Uterus (tissue), 4 donors: ENCODE measurements around the gene H2AZ2. TPM values are rescaled to one million over a fixed set of nuclear protein-coding genes. Genes with fewer than 3 reads are reported as not detected.

Experiments
- DNase-seq, 2 donors: peaks; one replicate each; pipeline ENCODE4 v3.0.0-alpha.2; 2019 to 2020
- H3K27ac ChIP-seq, 2 donors: fragments of 200-600 bp; sonication (generic); 1 replicate in 1 of 2; 2 replicates in 1 of 2; pipeline ENCODE4 v1.5.1; 2016 to 2018
- H3K27me3 ChIP-seq, 2 donors: fragments of 200-600 bp; sonication (generic); one replicate each; pipeline ENCODE4 v1.5.1; 2018 to 2019; ENCODE audit warnings: control low read depth in 1 of 2
- H3K36me3 ChIP-seq, 2 donors: fragments of 200-600 bp; sonication (generic); one replicate each; pipeline ENCODE4 v1.5.1; 2019; ENCODE audit warnings: control low read depth in 1 of 2
- H3K4me1 ChIP-seq, 2 donors: fragments of 200-600 bp; sonication (generic); one replicate each; pipeline ENCODE4 v1.5.1; 2018 to 2019; ENCODE audit warnings: control low read depth in 1 of 2
- H3K4me3 ChIP-seq, 2 donors: fragments of 200-600 bp; sonication (generic); 1 replicate in 1 of 2; 2 replicates in 1 of 2; pipeline ENCODE4 v1.5.1; 2018 to 2019; ENCODE audit warnings: mild to moderate bottlenecking in 1 of 2
- H3K9me3 ChIP-seq, 2 donors: fragments of 200-600 bp; sonication (generic); one replicate each; pipeline ENCODE4 v1.5.1; 2019; ENCODE audit warnings: control low read depth in 1 of 2
- POLR2A ChIP-seq, 2 donors: fragments of 450-650 bp; IDR thresholded peaks; one replicate each; pipeline ENCODE4 v1.6.1; 2016; ENCODE audit warnings: antibody characterized with exemption in 2 of 2, mild to moderate bottlenecking in 1 of 2, moderate library complexity in 1 of 2
- intact Hi-C: fragments of 100-400 bp; cut with DNase I; formaldehyde crosslinking; loops from one replicate; pipeline ENCODE4 v1.15.1; 2023; ENCODE audit warnings: low total_unique reads
- total RNA-seq, 4 donors: library from RNA; depleted of rRNA in 3 of 4; stranded (reverse); fragments of >200 nt in 3 of 4; gene quantifications; one replicate each; pipeline versions ENCODE4 v1.1.0 to v1.2.4, GENCODE V29; 2014 to 2023
- TF ChIP-seq, protein P1 (sequence below), 4 experiments: fragments of 200-600 bp in 2 of 4; fragments of 450-650 bp in 2 of 4; sonication (generic) in 2 of 4; IDR thresholded peaks; one replicate each; pipeline ENCODE4 v1.5.1; 2016 to 2019; ENCODE audit warnings: antibody characterized with exemption in 4 of 4, mild to moderate bottlenecking in 2 of 4, moderate library complexity in 1 of 4
- donor health status: DM: yes; HTN: yes; CAD: no.

The H2AZ2 gene
- total RNA-seq, 4 donors from 2014 or later: 77.9 to 270 (median 212) TPM

GRCh38 chr7:44884621-44885393 is 36.9 kb upstream of the H2AZ2 start:
- no peaks in the 10 kb centered on the region for H3K27me3 ChIP-seq
- peaks cover 21 to 25% of the 10 kb centered on the region in 2 donors for H3K4me1 ChIP-seq
- peak overlapping the region; percentile 46 to 86 for H3K4me3 ChIP-seq
- no peak for TF ChIP-seq POLR2A (IDR thresholded peaks at IDR 0.05)
- TF ChIP-seq, protein P1, sequence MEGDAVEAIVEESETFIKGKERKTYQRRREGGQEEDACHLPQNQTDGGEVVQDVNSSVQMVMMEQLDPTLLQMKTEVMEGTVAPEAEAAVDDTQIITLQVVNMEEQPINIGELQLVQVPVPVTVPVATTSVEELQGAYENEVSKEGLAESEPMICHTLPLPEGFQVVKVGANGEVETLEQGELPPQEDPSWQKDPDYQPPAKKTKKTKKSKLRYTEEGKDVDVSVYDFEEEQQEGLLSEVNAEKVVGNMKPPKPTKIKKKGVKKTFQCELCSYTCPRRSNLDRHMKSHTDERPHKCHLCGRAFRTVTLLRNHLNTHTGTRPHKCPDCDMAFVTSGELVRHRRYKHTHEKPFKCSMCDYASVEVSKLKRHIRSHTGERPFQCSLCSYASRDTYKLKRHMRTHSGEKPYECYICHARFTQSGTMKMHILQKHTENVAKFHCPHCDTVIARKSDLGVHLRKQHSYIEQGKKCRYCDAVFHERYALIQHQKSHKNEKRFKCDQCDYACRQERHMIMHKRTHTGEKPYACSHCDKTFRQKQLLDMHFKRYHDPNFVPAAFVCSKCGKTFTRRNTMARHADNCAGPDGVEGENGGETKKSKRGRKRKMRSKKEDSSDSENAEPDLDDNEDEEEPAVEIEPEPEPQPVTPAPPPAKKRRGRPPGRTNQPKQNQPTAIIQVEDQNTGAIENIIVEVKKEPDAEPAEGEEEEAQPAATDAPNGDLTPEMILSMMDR (IDR thresholded peaks at IDR 0.05): no peak
- H3K36me3 ChIP-seq: no peaks in the 10 kb centered on the region
- H3K9me3 ChIP-seq: no peaks in the 10 kb centered on the region
- DNase-seq: peak; percentile 40 to 43
- intact Hi-C loops: no loop called here
- H3K27ac ChIP-seq: peak overlapping the region; percentile 97 to 98

- Histone ChIP-seq H3K4me1 (peaks cover 21 to 25% of the 10 kb centered on the region in 2 donors), H3K27ac (peak overlapping the region; percentile 97 to 98), H3K9me3 (no peaks in the 10 kb centered on the region), H3K4me3 (peak overlapping the region; percentile 46 to 86), H3K36me3 (no peaks in the 10 kb centered on the region), H3K27me3 (no peaks in the 10 kb centered on the region)
- intact Hi-C loops: no loop called here
- DNase-seq: no peak
- TF ChIP-seq, protein P1 (IDR thresholded peaks at IDR 0.05): no peak
- no peak for TF ChIP-seq POLR2A (IDR thresholded peaks at IDR 0.05)
These were observed 36.2 kb upstream of the H2AZ2 start for GRCh38 chr7:44883961-44884620.

GRCh38 chr7:44882899-44883298 is 35.0 kb upstream of the H2AZ2 start:
- no peaks in the 10 kb centered on the region for H3K9me3 ChIP-seq
- no peaks in the 10 kb centered on the region for H3K36me3 ChIP-seq
- DNase-seq: no peak
- intact Hi-C loops: no loop called here
- H3K27ac ChIP-seq: no peak overlapping the region
- H3K4me1 ChIP-seq: peaks cover 21 to 30% of the 10 kb centered on the region in 2 donors
- no peak for TF ChIP-seq POLR2A (IDR thresholded peaks at IDR 0.05)
- TF ChIP-seq, protein P1 (IDR thresholded peaks at IDR 0.05): no peak
- no peaks in the 10 kb centered on the region for H3K27me3 ChIP-seq
- peak overlapping the region in 1 of 2 donors; percentile 0 for H3K4me3 ChIP-seq

GRCh38 chr7:44881610-44882009 is 33.7 kb upstream of the H2AZ2 start:
- peaks cover 21 to 31% of the 10 kb centered on the region in 2 donors for H3K4me1 ChIP-seq
- no peak overlapping the region for H3K27ac ChIP-seq
- intact Hi-C loops: no loop called here

More at GRCh38 chr7:44881610-44882009, 33.7 kb upstream of the H2AZ2 start:
- TF ChIP-seq, protein P1 (IDR thresholded peaks at IDR 0.05): no peak
- no peak for TF ChIP-seq POLR2A (IDR thresholded peaks at IDR 0.05)
- H3K27me3 ChIP-seq: no peaks in the 10 kb centered on the region
- H3K4me3 ChIP-seq: peak overlapping the region in 1 of 2 donors; percentile 11
- DNase-seq: no peak
- H3K9me3 ChIP-seq: no peaks in the 10 kb centered on the region
- no peaks in the 10 kb centered on the region for H3K36me3 ChIP-seq
